SIG-M5 treated with dmso at 0.1 percent for 504 hours (cell line): ENCODE measurements around the gene PTPN1.

Experiments used
- DNase-seq: peaks from one replicate; lab custom pipeline; 2025; ENCODE audit not compliant: unreplicated experiment; lab: John Stamatoyannopoulos, UW

The PTPN1 gene

DNA sequence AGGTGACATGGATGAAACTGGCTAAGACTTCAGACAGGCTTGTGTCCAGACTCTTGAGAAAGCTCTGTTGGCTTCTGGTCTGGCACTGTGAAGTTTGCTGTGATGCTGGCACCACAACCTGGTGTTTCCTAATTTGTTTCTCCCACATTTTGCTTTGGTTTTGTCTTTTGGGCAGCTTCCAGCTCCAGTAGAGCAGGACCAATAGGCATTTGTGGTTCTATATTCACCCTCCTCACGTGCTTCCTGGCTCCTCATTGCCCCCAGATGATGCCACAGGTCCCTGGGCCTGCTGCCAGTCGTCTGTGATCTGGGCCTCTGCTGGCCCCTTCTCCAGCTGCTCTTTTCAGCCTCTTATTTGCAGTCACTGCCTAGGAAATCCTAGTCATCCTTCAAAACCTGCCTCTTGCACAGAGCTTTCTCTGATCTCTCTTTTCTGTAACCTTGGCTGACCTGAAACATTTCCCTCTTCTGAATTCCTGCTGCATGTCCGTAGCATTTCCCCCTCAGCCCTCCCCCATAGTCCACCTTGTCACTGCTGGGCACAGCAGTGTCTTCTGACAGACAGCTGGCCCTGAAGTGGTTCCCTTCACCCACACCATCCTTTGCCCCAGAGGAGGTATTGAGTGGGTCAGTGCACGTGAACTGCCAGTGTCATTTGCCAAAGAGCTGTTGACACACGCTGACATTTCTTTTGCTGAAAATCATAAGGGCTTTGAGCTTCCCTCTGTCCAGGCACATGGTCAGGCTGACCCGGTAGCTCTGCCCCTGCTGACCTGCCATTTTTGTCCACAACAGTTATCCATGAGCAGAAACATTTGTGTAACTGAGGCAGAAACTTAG lies 63.0 kb downstream of the PTPN1 start:
- no peak for DNase-seq

DNA sequence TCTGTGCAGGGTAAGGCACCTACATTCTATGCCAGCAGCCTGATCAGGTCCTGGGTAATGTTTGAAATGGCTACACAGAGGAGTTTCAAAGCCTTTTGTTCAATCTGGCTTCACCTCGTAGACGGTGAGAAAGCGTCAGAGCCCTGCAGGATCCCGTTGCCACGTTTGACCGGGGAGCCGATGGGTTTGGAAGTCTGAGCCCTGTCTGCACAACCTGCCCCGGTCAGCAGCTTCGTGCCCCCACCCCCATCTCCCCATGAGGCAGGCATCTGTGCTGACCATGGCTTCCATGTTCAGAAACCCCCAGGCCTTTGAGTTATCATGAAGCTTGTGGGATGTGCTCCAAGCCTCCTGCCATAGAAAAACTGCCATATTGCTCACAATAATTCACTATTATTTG lies 63.9 kb downstream of the PTPN1 start:
- DNase-seq, result no peak

GRCh38 chr20:50574586-50574985 lies 64.4 kb downstream of the PTPN1 start:
- no peak for DNase-seq

DNA sequence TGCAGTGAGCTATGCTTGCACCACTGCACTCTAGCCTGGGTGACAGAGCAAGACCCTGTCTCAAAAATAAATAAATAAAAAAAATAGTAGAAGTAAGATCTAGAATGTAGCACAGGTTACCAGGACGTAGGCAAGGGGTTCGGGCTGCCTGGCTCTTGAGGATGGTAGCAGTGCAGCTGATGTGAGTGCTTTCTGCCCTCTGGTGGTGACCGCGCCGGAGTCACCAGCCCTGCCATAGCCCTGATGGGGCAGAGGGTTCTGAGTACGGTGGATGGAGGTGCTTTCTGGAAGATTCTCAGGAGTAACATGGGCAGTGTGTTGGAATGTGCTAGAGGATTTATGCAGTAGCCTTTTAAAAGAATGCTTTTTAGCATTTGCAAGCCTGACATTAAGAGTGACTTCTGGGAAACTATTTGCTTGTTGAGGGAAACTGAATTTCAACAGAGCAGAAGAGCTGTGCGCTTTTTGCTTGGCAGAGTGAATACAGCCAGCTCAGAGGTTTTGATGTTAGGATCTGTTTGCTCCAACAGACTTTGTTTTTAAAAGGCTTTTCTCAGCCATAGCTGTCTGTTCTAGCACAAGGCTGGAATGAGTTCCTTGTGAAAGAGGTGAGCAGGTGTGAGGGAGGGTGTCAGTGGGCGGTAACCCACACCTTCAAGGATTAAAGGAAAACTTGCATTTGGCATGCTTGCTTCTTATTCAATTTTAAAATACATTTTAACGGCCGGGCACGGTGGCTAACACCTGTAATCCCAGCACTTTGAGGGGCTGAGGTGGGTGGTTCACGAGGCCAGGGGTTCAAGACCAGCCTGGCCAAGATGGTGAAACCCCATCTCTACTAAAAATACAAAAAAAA lies 65.9 kb downstream of the PTPN1 start:
- DNase-seq, result peak; percentile 58

- no peak for DNase-seq
These were observed 67.2 kb downstream of the PTPN1 start for GRCh38 chr20:50577175-50578018.

GRCh38 chr20:50578061-50578777 lies 68.0 kb downstream of the PTPN1 start:
- DNase-seq, result no peak

GRCh38 chr20:50578778-50579165 lies 68.6 kb downstream of the PTPN1 start:
- DNase-seq, result no peak

DNA sequence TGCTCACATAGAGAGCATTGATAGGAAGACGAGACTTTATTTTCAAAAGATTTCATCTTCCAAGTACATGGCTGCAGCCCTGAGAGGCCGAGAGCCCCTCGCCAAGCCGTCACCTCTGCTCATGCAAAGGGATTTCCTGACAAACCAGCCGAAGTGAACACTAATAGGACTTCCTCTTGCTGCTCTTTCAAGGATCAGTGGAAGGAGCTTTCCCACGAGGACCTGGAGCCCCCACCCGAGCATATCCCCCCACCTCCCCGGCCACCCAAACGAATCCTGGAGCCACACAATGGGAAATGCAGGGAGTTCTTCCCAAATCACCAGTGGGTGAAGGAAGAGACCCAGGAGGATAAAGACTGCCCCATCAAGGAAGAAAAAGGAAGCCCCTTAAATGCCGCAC lies 69.3 kb downstream of the PTPN1 start:
- DNase-seq, result no peak

DNA sequence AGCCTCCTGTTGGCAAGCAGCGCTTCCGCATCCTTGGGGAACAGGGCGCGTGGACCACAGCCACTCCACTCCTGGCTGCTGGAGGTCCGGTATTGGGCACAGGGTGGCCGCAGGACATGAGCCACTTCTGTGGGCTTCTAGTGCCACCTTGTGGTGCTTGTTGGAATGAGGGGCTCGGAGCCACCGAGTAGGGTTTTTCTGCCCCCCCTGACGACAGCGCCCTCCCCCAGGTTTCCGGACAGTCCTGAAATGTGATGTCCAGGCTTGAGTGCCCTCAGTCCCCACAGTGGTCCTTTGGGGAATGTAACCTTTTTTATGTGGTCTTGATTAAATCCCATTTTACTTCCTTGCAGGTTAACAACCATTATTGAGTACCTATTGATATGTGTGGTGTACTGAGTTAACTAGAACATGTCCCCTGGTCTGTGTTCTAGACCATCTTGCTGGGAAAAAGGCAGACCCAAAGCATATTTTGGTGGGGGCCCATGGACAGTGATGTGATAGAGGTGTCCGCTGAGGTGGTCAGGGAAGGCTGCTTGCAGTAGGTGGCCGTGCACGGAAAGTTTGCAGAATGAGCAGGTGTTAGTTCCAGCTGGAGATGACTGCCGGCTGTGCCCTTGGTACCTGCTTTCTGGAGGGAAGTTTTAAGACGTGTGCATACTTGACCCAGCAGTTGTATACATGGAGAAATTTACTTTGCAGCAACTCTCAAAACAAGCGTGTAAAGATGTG lies 70.0 kb downstream of the PTPN1 start:
- peak; percentile 31 for DNase-seq

- no peak for DNase-seq
These were observed 70.8 kb downstream of the PTPN1 start for GRCh38 chr20:50580842-50581544.

GRCh38 chr20:50582092-50582491 lies 71.9 kb downstream of the PTPN1 start:
- DNase-seq, result no peak

DNA sequence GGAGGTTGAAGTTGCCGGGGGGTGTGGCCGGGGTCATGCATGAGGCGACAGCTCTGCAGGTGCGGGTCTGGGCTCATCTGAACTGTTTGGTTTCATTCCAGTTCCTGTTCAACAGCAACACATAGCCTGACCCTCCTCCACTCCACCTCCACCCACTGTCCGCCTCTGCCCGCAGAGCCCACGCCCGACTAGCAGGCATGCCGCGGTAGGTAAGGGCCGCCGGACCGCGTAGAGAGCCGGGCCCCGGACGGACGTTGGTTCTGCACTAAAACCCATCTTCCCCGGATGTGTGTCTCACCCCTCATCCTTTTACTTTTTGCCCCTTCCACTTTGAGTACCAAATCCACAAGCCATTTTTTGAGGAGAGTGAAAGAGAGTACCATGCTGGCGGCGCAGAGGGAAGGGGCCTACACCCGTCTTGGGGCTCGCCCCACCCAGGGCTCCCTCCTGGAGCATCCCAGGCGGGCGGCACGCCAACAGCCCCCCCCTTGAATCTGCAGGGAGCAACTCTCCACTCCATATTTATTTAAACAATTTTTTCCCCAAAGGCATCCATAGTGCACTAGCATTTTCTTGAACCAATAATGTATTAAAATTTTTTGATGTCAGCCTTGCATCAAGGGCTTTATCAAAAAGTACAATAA lies 72.5 kb downstream of the PTPN1 start:
- no peak for DNase-seq

- no peak for DNase-seq
These were observed 73.4 kb downstream of the PTPN1 start for GRCh38 chr20:50583442-50584150.

DNA sequence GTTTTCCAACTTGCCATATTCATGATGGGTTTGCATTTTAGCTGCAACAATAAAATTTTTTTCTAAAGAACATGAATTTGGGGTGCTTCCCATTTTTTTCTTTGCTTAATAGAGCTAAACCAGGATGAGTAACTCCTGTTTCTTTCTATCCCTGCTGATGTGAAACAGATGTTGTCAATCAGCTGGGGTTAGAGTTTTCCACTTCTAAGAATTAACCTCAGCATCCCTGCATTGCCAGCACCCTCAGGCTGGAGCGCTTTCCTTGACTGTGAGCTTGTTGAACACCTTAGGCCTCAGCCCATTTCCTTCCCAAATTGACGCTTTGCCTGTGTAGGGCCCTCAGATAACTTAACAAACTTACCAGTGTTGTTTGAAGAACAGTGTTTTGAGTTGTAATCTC lies 74.5 kb downstream of the PTPN1 start:
- DNase-seq, result no peak

GRCh38 chr20:50585214-50585613 lies 75.0 kb downstream of the PTPN1 start:
- no peak for DNase-seq

GRCh38 chr20:50585678-50586077 lies 75.5 kb downstream of the PTPN1 start:
- no peak for DNase-seq

DNA sequence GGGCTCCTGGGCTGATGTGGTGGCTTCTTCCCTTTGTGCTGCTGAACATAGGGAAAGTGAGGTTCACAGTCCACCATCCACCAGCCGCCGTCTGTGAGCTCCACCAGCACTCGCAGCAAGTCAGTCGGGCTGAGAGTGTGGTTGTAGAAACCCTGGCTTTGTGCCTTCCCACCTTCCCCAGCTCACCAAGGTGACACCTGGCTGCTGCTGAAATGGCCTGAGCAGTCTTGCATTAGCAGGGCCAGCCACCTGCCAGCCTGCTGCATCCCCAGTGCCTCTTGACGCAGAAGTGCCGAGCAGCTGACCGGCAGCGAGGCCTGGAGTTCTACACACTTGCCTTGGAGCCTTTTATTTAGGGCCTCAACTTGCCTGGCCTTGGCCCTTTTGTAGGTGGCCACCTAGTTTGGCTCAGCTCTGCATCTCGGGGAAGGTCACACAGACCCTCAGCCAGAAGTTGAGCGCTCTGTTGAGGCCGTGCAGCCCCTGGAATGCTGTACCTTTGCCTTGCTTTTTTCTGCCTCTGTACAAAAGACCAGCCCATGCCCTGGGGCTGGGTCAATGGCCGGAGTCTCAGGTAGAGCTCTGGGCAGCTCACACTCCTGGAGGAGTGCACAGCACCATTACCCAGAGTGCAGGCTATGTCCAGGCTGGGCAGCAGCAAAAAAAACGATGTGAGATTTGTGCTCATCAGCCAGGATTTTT lies 76.5 kb downstream of the PTPN1 start:
- no peak for DNase-seq
